Esophagus squamous epithelium (tissue), 4 donors: ENCODE data around the gene TBPL1.

Source experiments
- POLR2A ChIP-seq, 4 donors: fragments of 450-650 bp; IDR thresholded peaks; one replicate each; pipeline ENCODE4 v1.6.1; 2017; ENCODE audit warnings: antibody characterized with exemption in 4 of 4, mild to moderate bottlenecking in 4 of 4, moderate library complexity in 3 of 4
- TF ChIP-seq, protein P1 (sequence below), 6 experiments: fragments of 450-650 bp in 4 of 6; fragments of 200-600 bp in 2 of 6; sonication (generic) in 2 of 6; IDR thresholded peaks; one replicate each; pipeline ENCODE4 v1.5.1; 2016 to 2019; ENCODE audit warnings: antibody characterized with exemption in 6 of 6, mild to moderate bottlenecking in 4 of 6, moderate library complexity in 4 of 6

- TF ChIP-seq, protein P1, sequence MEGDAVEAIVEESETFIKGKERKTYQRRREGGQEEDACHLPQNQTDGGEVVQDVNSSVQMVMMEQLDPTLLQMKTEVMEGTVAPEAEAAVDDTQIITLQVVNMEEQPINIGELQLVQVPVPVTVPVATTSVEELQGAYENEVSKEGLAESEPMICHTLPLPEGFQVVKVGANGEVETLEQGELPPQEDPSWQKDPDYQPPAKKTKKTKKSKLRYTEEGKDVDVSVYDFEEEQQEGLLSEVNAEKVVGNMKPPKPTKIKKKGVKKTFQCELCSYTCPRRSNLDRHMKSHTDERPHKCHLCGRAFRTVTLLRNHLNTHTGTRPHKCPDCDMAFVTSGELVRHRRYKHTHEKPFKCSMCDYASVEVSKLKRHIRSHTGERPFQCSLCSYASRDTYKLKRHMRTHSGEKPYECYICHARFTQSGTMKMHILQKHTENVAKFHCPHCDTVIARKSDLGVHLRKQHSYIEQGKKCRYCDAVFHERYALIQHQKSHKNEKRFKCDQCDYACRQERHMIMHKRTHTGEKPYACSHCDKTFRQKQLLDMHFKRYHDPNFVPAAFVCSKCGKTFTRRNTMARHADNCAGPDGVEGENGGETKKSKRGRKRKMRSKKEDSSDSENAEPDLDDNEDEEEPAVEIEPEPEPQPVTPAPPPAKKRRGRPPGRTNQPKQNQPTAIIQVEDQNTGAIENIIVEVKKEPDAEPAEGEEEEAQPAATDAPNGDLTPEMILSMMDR (IDR thresholded peaks at IDR 0.05) = no peak
- no peak for TF ChIP-seq POLR2A (IDR thresholded peaks at IDR 0.05)
Observed at GRCh38 chr6:133955582-133956415, 2.8 kb downstream of the TBPL1 start.
